Measurements from ENCODE around the gene PAK1.

GRCh38 chr11:77300695-77301094 is 173.2 kb downstream of the PAK1 start:
- TF ChIP-seq CTCF (IDR thresholded peaks at IDR 0.05) = no peak
- TF ChIP-seq POLR2A (IDR thresholded peaks at IDR 0.05) = no peak
